ENCODE data around the gene FAM210A. TPM values are rescaled to one million over a fixed set of nuclear protein-coding genes. Genes with fewer than 3 reads are reported as not detected.
A peak's percentile ranks its signal among the peaks of the same experiment; 100 is the strongest.

Gene FAM210A
- total and polyA plus RNA-seq, 12 donors: 11.6 to 84.8 (median 56.3) TPM

GRCh38 chr18:13676471-13676870 lies 49.9 kb downstream of the FAM210A start:
- peaks cover 0 to 11% (median 0%) of the 10 kb centered on the region in 9 donors for H3K36me3 ChIP-seq
- no peaks in the 10 kb centered on the region for H3K27me3 ChIP-seq
- intact Hi-C loops (cut with DNase I): no loop called here
- TF ChIP-seq CTCF (IDR thresholded peaks at IDR 0.05): no peak
- 83 to 87% methylated on average over 6 of the region's 6 CpGs for WGBS, 2 donors
- peak overlapping the region in 4 of 10 donors; percentile 52 to 90 (median 84) for H3K27ac ChIP-seq
- H3K4me1 ChIP-seq: peaks cover 0 to 42% (median 27%) of the 10 kb centered on the region in 9 donors
- DNase-seq: no peak
- no peak overlapping the region for H3K4me3 ChIP-seq
- peaks cover 0 to 14% (median 0%) of the 10 kb centered on the region in 11 donors for H3K9me3 ChIP-seq
- ATAC-seq: no peak

- DNase-seq (no peak), ATAC-seq (no peak)
- no peak overlapping the region for H3K27ac ChIP-seq
- peaks cover 0 to 15% (median 4%) of the 10 kb centered on the region in 9 donors for H3K4me1 ChIP-seq
- no peak overlapping the region for H3K4me3 ChIP-seq
- TF ChIP-seq CTCF (IDR thresholded peaks at IDR 0.05): no peak
- intact Hi-C loops (cut with DNase I): no loop called here
- peaks cover 0 to 17% (median 0%) of the 10 kb centered on the region in 9 donors for H3K36me3 ChIP-seq
- peaks cover 0 to 14% (median 0%) of the 10 kb centered on the region in 11 donors for H3K9me3 ChIP-seq
- WGBS, 2 donors: 72 to 74% methylated on average over 7 of the region's 7 CpGs
- H3K27me3 ChIP-seq: no peaks in the 10 kb centered on the region
Observed at GRCh38 chr18:13672657-13673056, 53.7 kb downstream of the FAM210A start.

GRCh38 chr18:13661779-13662256 lies 64.5 kb downstream of the FAM210A start:
- H3K27ac ChIP-seq: peak overlapping the region in 5 of 10 donors; percentile 35 to 75 (median 64)
- peaks cover 16 to 45% (median 37%) of the 10 kb centered on the region in 9 donors for H3K4me1 ChIP-seq
- H3K36me3 ChIP-seq: peaks cover 0 to 36% (median 5%) of the 10 kb centered on the region in 9 donors
- H3K27me3 ChIP-seq: no peaks in the 10 kb centered on the region
- 51 to 57% methylated on average over 2 of the region's 2 CpGs for WGBS, 2 donors
- no peak overlapping the region for H3K4me3 ChIP-seq
- ATAC-seq (peak in 1 of 8 donors; percentile 59), DNase-seq (no peak)
- intact Hi-C loops (cut with DNase I): loop anchor here in 1 of 10 donors (2.0 kb wide), 1 partner anchor 17 kb away; no protein-coding TSS in a partner anchor
- no peaks in the 10 kb centered on the region for H3K9me3 ChIP-seq
- no peak for TF ChIP-seq CTCF (IDR thresholded peaks at IDR 0.05)

GRCh38 chr18:13661051-13661778 lies 65.1 kb downstream of the FAM210A start:
- no peak for TF ChIP-seq CTCF (IDR thresholded peaks at IDR 0.05)
- no peaks in the 10 kb centered on the region for H3K9me3 ChIP-seq
- H3K4me3 ChIP-seq: no peak overlapping the region
- DNase-seq: no peak
- no peaks in the 10 kb centered on the region for H3K27me3 ChIP-seq
- H3K27ac ChIP-seq: peak overlapping the region in 7 of 10 donors; percentile 11 to 75 (median 64)
- intact Hi-C loops (cut with DNase I): loop anchor here in 1 of 10 donors (2.0 kb wide), 1 partner anchor 18 kb away; no protein-coding TSS in a partner anchor
- peaks cover 16 to 45% (median 37%) of the 10 kb centered on the region in 9 donors for H3K4me1 ChIP-seq
- 42 to 50% methylated on average over 8 of the region's 8 CpGs for WGBS, 2 donors
- H3K36me3 ChIP-seq: peaks cover 0 to 30% (median 3%) of the 10 kb centered on the region in 9 donors
- ATAC-seq: peak in 4 of 8 donors; percentile 53 to 60 (median 54)

Measured in heart right ventricle (tissue), 16 donors.